WI38 (cell line): Measurements from ENCODE around the gene SLC2A3.
"Not testable (repeated sequence)": the region's sequence is repeated elsewhere in the genome, so short reads cannot be mapped to it uniquely, and the experiment has no call there.

Source experiments
- H3K4me3 ChIP-seq: 2 replicates; pipeline ENCODE4 v1.5.1; 2011; ENCODE audit warnings: low read depth, mild to moderate bottlenecking, control low read depth, low read length
- CTCF ChIP-seq: IDR thresholded peaks from 2 replicates; pipeline ENCODE4 v1.5.1; 2012; ENCODE audit warnings: low read depth, mild to moderate bottlenecking, control low read depth, low read length

SLC2A3 gene

DNA sequence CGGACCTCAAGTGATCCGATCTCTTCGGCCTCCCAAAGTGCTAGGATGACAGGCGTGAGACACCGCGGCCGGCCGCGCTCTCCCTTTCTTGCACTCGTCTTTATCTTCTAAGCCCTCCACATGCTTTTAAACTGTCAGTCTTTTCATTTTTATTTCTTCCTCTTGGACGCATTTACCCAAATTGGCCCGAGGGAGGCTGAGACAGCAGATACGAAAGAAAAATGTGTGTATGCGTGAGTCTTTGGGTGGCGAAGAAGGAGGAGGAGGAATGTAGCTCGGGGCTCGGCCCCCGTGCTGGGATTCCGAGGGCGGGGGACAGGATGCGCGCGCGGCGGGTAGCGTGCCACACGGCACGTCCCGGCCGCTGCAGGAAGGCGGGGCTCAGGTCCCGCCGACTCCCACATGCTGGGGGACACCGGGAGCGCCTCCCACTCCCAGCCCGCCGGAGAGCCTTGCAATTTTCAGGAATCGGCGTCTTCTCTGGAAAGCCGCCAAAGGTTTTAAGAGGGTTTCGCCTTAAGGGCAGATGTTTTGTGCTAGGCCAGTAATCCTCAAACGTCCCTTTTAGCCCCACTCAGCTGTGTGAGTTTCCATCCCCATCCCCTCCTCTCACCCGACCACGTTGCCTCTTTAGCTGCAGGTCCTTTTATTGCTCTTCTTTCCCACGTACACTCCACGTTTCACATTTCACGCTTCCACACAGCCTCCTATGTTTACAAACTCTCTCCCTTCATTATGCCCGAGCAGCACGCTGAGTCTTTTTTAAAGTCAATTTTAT, 34.7 kb upstream of the SLC2A3 start:
- TF ChIP-seq CTCF: no peak
- H3K4me3 ChIP-seq: peak overlapping the region; percentile 56

DNA sequence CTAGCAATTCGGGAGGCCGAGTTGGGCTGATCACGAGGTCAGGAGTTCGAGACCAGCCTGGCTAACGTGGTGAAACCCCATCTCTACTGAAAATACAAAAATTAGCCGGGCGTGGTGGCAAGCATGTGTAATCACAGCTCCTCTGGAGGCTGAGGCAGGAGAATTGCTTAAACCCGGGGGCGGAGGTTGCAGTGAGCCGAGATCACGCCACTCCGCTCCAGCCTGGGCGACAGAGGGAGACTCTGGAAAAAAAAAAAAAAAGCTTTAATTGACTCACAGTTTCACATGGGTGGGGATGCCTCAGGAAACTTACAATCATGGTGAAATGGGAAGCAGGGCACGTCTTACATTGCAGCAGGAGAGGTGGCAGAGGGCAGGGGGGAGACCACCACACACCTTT, 30.6 kb upstream of the SLC2A3 start:
- H3K4me3 ChIP-seq: no peak overlapping the region

DNA sequence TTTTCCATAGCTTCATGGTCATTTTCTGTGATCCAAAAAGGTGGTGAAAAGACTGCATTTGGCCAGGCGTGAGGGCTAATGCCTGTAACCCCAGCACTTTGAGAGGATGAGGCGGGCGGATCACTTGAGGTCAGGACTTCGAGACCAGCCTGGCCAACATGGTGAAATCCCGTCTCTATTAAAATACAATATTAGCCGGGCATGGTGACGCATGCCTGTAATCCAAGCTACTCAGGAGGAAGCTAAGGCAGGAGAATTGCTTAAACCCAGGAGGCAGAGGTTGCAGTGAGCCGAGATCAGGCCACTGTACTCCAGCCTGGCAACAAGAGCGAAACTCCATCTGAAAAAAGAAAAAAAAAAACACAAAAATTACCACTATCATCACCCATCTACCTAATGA, 28.7 kb upstream of the SLC2A3 start:
- H3K4me3 ChIP-seq: not testable (repeated sequence)

More for the DNA sequence above, 30.6 kb upstream of the SLC2A3 start:
- TF ChIP-seq CTCF: no peak

DNA sequence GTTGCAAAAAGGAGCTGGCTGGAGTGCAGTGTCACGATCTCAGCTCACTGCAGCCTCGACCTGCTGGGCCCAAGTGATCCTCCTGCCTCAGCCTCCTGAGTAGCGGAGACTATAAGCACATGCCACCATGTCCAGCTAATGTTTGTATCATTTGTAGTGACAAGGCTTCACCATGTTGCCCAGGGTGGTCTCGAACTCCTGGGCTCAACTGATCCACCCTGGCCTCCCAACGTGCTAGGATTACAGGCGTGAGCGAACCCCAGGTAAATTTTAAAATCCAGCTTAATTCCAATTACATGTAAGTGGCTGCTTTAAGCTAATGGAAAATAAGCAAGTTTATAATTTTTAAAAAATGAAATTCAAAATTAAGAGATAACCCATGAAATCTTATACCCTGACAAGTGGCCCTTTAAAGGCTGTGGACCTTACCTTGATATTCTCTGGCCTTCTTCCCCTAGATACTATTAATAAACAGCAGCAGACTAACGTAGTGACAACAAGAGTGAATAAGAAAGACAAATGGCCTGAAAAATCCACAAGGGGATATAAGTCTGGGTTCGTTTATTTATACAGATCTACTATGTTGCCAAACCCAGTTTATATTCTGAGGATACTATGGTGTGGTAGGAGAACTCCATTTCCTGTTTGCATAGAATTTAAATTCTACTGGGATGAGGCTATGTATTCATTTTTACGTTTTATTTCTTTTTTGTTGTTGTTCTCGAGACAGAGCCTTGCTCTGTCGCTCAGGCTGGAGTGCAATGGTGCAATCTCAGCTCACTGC, 25.6 kb upstream of the SLC2A3 start:
- H3K4me3 ChIP-seq: peak overlapping the region; percentile 60
- no peak for TF ChIP-seq CTCF

- no peak overlapping the region for H3K4me3 ChIP-seq
- TF ChIP-seq CTCF: no peak
Observed at GRCh38 chr12:7959701-7960121, 23.7 kb upstream of the SLC2A3 start.

- H3K4me3 ChIP-seq: no peak overlapping the region
- TF ChIP-seq CTCF: no peak
Observed at GRCh38 chr12:7959278-7959677, 23.3 kb upstream of the SLC2A3 start.

DNA sequence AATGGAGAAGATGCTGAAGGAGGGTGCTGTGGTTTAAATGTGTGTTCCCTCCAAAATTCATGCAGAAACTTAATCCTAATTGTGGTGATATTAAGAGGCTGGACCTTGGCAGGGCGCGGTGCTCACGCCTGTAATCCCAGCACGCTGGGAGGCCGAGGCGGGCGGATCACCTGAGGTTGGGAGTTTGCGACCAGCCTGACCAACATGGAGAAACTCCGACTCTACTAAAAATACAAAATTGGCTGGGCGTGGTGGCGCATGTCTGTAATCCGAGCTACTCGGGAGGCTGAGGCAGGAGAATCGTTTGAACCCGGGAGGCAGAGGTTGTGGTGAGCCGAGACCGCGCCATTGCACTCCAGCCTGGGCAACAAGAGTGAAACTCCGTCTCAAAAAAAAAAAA, 18.9 kb upstream of the SLC2A3 start:
- H3K4me3 ChIP-seq: not testable (repeated sequence)

DNA sequence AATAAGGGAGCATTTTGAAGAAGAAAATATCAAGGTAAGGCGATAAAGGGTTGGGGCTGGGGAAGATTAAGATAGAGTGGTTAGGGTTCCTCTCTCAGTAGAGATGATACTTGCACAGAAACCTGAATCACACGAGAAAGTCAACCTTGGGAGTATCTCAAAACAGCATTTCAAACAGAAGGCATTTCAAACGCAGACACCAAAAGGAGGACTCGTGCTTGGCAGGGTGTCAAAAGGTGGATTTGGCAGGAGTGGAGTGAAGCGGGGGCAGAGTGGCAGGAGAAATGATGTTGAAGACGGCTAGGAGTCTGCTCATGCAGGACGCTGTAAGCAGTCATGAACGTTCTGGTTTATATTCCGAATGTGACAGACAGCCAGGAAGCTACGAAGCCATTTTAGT, 18.4 kb upstream of the SLC2A3 start:
- H3K4me3 ChIP-seq: not testable (repeated sequence)

- H3K4me3 ChIP-seq: not testable (repeated sequence)
Observed at GRCh38 chr12:7953912-7954311, 17.9 kb upstream of the SLC2A3 start.
